Hepatocyte (in vitro differentiated cells): Measurements from ENCODE around the gene POLE2. TPM values are rescaled to one million over a fixed set of nuclear protein-coding genes. Genes with fewer than 3 reads are reported as not detected.

Experiments used
- DNase-seq: peaks from one replicate; pipeline ENCODE4 v3.0.0-alpha.2; 2016; ENCODE audit warnings: low spot score
- H2AFZ ChIP-seq: fragments of 200-600 bp; sonication (generic); 2 replicates; pipeline ENCODE4 v1.6.0; 2016; ENCODE audit warnings: antibody characterized with exemption, mild to moderate bottlenecking
- H3K27ac ChIP-seq: fragments of 200-600 bp; sonication (generic); 2 replicates; pipeline ENCODE4 v1.5.1; 2016; ENCODE audit warnings: mild to moderate bottlenecking
- H3K27me3 ChIP-seq: fragments of 200-600 bp; sonication (generic); 2 replicates; pipeline ENCODE4 v1.6.1; 2016
- H3K36me3 ChIP-seq: fragments of 200-600 bp; sonication (generic); replicated peaks from 2 replicates; pipeline ENCODE4 v1.5.1; 2016; ENCODE audit warnings: low read depth; ENCODE audit not compliant: insufficient read depth
- H3K4me1 ChIP-seq: fragments of 200-600 bp; sonication (generic); 2 replicates; pipeline ENCODE4 v1.5.1; 2016; ENCODE audit warnings: mild to moderate bottlenecking, moderate library complexity; ENCODE audit not compliant: insufficient read depth
- H3K4me2 ChIP-seq: fragments of 200-600 bp; sonication (generic); 2 replicates; pipeline ENCODE4 v1.6.0; 2016
- H3K4me3 ChIP-seq: fragments of 200-600 bp; sonication (generic); 2 replicates; pipeline ENCODE4 v1.5.1; 2016; ENCODE audit warnings: mild to moderate bottlenecking
- H3K79me2 ChIP-seq: fragments of 200-600 bp; sonication (generic); 2 replicates; pipeline ENCODE4 v1.6.0; 2017; ENCODE audit warnings: mild to moderate bottlenecking
- H3K9me2 ChIP-seq: fragments of 200-600 bp; sonication (generic); replicated peaks from 2 replicates; pipeline ENCODE4 v1.6.0; 2017; ENCODE audit warnings: mild to moderate bottlenecking; ENCODE audit not compliant: insufficient read depth
- H3K9me3 ChIP-seq: fragments of 200-600 bp; sonication (generic); 2 replicates; pipeline ENCODE4 v1.5.1; 2016; ENCODE audit warnings: low read depth, mild to moderate bottlenecking
- H4K20me1 ChIP-seq: fragments of 200-600 bp; sonication (generic); 2 replicates; pipeline ENCODE4 v1.6.0; 2016; ENCODE audit warnings: mild to moderate bottlenecking; ENCODE audit not compliant: insufficient read depth, poor library complexity, severe bottlenecking
- CTCF ChIP-seq: fragments of 200-600 bp; sonication (generic); IDR thresholded peaks from 2 replicates; pipeline ENCODE4 v1.5.1; 2016; ENCODE audit warnings: antibody characterized with exemption, mild to moderate bottlenecking; ENCODE audit not compliant: poor library complexity
- EZH2 ChIP-seq: fragments of 200-600 bp; sonication (generic); IDR thresholded peaks from 2 replicates; pipeline ENCODE4 v1.6.1; 2016; ENCODE audit warnings: antibody characterized with exemption, mild to moderate bottlenecking, borderline replicate concordance
- EZH2phosphoT487 ChIP-seq: fragments of 200-600 bp; sonication (generic); IDR thresholded peaks from one replicate; pipeline ENCODE4 v1.6.1; 2018; ENCODE audit warnings: antibody characterized with exemption, mild to moderate bottlenecking, low read depth, moderate library complexity; ENCODE audit not compliant: unreplicated experiment, severe bottlenecking
- WGBS: methylation state at CpG from one replicate; pipeline ENCODE4 v1.1.6; 2016; ENCODE audit warnings: low lambda C conversion rate; ENCODE audit errors: missing lambda C conversion rate; 5-methylcytosine and 5-hydroxymethylcytosine counted together
- polyA plus RNA-seq: library from polyadenylated mRNA; unstranded; fragments of >200 nt; fragmentation: Nextera tagmentation; extraction: Ambion mirVana; gene quantifications from 2 replicates; pipeline ENCODE4 v1.2.1, GENCODE V29; 2016
- total RNA-seq: library from RNA; depleted of rRNA; stranded (reverse); fragments of >200 nt; gene quantifications from 2 replicates; pipeline ENCODE4 v1.2.3, GENCODE V29; 2014

Gene POLE2
- total and polyA plus RNA-seq, 2 experiments from 2014 or later = 3.9 to 7.6 TPM

DNA sequence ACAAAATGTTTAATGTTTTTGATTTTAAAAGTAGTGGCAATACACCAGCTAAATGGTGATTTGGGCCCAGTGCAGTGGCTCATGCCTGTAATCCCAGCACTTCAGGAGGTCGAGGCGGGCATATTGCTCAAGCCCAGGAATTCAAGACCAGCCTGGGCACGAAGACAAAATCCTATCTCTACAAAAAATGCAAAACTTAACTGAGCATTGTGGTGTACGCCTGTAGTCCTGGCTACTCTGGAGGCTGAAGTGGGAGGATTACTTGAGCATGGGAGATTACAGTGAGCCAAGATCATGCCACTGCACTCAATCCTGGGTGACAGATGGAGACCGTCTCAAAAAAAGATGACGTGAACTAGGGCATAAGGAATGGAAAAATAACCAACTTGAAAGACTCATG lies 72.2 kb downstream of the POLE2 start:
- H3K4me2 ChIP-seq = no peak overlapping the region
- no peaks in the 10 kb centered on the region for H3K4me1 ChIP-seq
- no peak for DNase-seq
- whole genome bisulfite sequencing = 94% methylated on average over 6 of the region's 6 CpGs
- H3K36me3 ChIP-seq = no peaks in the 10 kb centered on the region
- no peaks in the 10 kb centered on the region for H3K27me3 ChIP-seq
- no peak for TF ChIP-seq EZH2phosphoT487
- TF ChIP-seq EZH2 = no peak
- TF ChIP-seq CTCF = no peak
- H3K4me3 ChIP-seq = no peak overlapping the region
- no peak overlapping the region for H3K27ac ChIP-seq
- H3K79me2 ChIP-seq = peaks cover 29% of the 10 kb centered on the region
- no peaks in the 10 kb centered on the region for H3K9me3 ChIP-seq
- H4K20me1 ChIP-seq = peaks cover 15% of the 10 kb centered on the region
- H2AFZ ChIP-seq = no peak overlapping the region
- no peaks in the 10 kb centered on the region for H3K9me2 ChIP-seq

DNA sequence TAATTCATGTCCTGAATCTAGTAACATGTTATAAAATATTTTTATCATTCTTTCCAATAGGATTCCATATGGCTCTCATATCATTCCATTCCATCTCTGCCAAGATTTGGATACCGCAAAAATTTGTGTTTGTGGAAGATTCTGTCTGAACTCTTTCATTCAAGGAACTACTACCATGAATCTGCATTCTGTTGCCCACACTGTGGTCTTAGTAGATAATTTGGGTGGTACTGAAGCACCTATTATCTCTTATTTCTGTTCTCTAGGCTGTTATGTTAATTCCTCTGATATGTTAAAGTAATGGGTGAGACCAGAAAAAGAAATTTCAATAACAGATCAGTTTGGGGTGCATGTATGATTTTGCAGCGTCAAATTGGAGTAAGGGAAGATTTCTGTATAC lies 73.8 kb downstream of the POLE2 start:
- Histone ChIP-seq H3K36me3 (no peaks in the 10 kb centered on the region), H3K4me1 (no peaks in the 10 kb centered on the region), H2AFZ (no peak overlapping the region), H3K27me3 (no peaks in the 10 kb centered on the region), H3K79me2 (peaks cover 22% of the 10 kb centered on the region), H3K9me2 (no peaks in the 10 kb centered on the region), H3K4me2 (no peak overlapping the region), H3K9me3 (no peaks in the 10 kb centered on the region), H3K27ac (no peak overlapping the region), H4K20me1 (peaks cover 13% of the 10 kb centered on the region), H3K4me3 (no peak overlapping the region)
- no peak for TF ChIP-seq EZH2
- TF ChIP-seq CTCF = no peak
- TF ChIP-seq EZH2phosphoT487 = no peak
- 98% methylated on average over 2 of the region's 2 CpGs for WGBS
- no peak for DNase-seq

DNA sequence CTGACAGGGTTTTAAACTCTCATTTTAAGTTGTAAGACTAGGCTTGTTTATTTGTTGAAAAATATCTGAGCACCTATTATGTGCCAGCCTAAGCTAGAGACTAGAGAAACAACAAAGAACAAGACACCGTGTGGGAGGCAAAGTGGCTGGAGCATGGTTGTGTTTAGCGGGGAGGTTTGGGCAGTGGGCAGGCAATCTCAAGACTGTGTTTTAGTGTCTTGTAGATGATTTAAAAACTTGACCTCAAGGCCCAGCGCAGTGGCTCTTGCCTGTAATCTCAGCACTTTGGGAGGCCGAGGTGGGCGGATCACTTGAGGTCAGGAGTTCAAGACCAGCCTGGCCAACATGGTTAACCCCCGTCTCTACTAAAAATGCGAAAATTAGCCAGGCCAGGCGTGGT lies 75.3 kb downstream of the POLE2 start:
- no peaks in the 10 kb centered on the region for H3K4me1 ChIP-seq
- no peak overlapping the region for H2AFZ ChIP-seq
- no peaks in the 10 kb centered on the region for H3K36me3 ChIP-seq
- H3K9me3 ChIP-seq = no peaks in the 10 kb centered on the region
- no peak overlapping the region for H3K4me2 ChIP-seq
- H3K27ac ChIP-seq = no peak overlapping the region
- DNase-seq = no peak
- H3K9me2 ChIP-seq = no peaks in the 10 kb centered on the region
- no peaks in the 10 kb centered on the region for H3K27me3 ChIP-seq
- H3K79me2 ChIP-seq = peaks cover 6% of the 10 kb centered on the region
- WGBS = 94% methylated on average over 8 of the region's 8 CpGs
- H4K20me1 ChIP-seq = peaks cover under 1% of the 10 kb centered on the region
- TF ChIP-seq CTCF = no peak
- no peak overlapping the region for H3K4me3 ChIP-seq

DNA sequence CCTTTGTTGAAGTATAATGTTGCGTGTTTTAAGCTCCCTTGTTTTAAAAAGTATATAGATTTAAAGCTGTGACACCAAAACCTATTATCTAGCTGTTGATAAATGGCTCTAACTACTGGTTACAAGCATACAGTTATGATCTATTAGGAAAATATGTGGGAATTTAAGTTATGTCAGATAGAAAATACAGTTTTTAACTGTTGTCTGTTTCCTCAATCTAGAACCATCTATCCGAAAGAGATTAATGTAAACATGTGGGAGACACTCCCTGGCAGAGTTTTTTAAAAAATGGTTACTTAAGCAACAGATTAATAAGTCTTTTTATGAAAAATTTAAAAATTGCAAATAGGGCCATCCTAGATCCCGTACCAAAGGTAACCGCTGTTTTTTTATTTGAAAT lies 75.8 kb downstream of the POLE2 start:
- no peak for DNase-seq
- H3K36me3 ChIP-seq = no peaks in the 10 kb centered on the region
- H3K79me2 ChIP-seq = peaks cover 2% of the 10 kb centered on the region
- no peak overlapping the region for H3K27ac ChIP-seq
- H3K9me2 ChIP-seq = no peaks in the 10 kb centered on the region
- no peaks in the 10 kb centered on the region for H4K20me1 ChIP-seq
- no peaks in the 10 kb centered on the region for H3K4me1 ChIP-seq
- no peak overlapping the region for H3K4me2 ChIP-seq
- H3K4me3 ChIP-seq = no peak overlapping the region
- WGBS = 87% methylated on average over 4 of the region's 4 CpGs
- TF ChIP-seq EZH2phosphoT487 (no peak), CTCF (no peak), EZH2 (no peak)
- H3K27me3 ChIP-seq = no peaks in the 10 kb centered on the region
- no peak overlapping the region for H2AFZ ChIP-seq
- no peaks in the 10 kb centered on the region for H3K9me3 ChIP-seq
